D341Med (cell line): ENCODE measurements around the gene DACH1.
"Not testable (repeated sequence)": the region's sequence is repeated elsewhere in the genome, so short reads cannot be mapped to it uniquely, and the experiment has no call there.

Experiments
- DNase-seq: peaks from one replicate; pipeline ENCODE4 v3.0.0; 2012; ENCODE audit warnings: low spot score

Gene DACH1

DNA sequence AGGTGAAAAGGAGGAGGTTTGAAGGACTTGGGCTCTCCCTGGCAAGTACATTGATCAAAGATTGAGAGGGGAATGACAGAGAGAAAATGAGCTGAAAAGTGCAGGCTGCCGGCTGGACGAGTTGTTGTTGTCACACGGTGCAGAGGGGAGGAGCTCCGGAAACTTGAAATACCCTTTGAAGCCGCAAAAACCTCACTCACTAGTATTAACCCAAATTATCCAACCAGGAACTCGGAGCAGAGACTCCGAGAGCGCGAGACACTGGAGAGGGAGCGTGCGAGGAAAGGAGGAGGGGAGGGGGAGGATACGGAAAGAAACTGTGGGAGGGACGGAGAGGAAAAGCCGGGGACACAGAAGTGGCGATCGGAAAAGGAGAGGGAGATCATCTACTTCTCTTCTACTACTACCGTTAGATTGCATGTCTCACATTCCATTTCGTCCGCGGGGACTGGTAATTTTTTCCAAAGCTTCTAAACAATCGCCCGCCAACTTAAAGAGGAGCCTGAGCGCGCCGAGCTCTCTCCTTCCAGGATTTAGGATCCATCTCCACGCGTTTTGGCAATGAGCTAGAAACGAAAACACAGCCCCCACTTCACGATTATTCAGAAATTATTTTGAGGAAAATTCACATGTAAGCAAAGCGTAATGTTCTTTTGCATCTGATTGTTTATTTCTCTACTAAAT is at the start of gene DACH1:
Gene DACH1 (minus strand): TSS at position 74 of the 684 bp plus-strand sequence.
- peak; percentile 78 for DNase-seq

DNA sequence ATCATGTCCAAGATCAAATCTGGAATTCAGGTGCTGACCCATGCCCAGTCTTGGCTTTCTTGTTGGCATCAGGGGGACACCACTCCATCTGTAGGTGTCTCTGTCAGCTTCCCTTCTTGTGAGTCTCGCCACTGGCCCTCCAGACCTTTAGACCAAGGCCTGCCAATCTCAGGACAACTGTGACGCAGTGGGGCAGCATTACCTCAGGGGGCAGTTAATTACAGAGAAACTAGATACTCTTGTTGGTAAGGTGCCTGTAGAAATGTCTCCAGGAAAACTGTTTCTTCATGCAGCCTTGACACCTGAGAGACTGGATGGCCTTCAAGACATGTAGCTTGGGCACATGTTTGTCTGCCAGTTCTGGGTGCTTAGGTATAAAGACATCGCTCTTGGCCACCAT is 46.7 kb upstream of the DACH1 start:
- DNase-seq, result no peak

DNA sequence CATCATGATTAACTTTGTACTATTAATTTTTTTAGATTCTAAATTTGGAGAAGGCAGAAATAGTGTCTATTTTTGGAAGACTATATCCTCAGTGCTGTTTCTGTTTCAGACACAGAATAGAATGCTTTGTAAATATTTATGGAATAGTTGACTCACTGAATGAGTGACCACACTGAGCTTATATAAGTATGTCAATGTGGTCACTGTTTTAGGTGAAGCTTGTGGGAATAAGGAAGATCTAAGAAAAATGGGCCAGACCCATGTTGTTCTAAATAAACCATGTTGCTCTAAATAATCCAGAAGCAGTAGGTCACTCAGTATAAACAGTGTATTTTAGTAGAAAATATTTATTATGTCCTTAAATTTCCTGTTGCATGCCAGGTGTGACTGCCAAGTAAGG is 45.5 kb upstream of the DACH1 start:
- DNase-seq, result no peak

DNA sequence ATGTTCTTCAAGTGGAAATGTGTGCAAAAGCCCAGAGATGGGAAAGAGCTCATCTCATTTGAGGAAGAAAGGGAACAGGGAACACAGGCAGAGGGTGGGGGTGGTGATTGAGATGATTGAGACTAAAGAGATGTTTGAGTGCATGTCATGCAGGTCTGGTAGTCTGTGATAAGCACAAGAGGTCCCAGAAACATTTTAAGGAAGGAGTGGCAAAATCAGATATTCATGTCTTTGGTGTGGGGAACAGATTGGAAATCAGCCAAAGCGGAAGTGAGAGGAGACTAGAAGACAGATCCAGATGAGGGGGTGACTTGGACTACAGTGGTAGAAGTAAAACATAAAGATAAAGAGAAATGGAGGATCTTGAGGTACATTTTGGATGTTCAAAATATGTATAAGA is 39.4 kb upstream of the DACH1 start:
- DNase-seq, result no peak

DNA sequence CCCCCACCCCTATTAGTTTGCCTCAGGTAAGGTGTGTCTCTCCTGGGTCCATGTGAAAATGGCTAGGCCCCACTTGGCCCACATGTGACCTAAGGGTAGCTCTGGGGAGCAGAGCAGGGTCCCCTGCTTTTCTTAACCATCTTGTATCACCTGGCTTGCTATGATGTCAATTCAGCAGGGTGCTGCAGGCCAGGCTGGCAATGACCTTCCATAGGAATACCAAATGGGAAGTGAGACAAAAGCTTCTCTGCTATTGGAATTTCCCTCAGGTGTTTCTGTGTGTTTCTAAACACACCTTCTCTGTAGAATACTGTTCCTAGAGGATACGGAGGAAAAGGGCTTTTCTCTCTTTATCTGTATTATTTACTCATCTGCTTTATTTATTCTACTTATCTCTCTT is 35.7 kb upstream of the DACH1 start:
- no peak for DNase-seq

DNA sequence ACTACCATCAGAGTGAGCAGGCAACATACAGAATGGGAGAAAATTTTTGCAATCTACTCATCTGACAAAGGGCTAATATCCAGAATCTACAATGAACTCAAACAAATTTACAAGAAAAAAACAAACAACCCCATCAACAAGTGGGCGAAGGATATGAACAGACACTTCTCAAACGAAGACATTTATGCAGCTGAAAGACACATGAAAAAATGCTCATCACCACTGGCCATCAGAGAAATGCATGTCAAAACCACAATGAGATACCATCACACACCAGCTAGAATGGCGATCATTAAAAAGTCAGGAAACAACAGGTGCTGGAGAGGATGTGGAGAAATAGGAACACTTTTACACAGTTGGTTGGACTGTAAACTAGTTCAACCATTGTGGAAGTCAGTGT is 26.5 kb upstream of the DACH1 start:
- not testable (repeated sequence) for DNase-seq

DNA sequence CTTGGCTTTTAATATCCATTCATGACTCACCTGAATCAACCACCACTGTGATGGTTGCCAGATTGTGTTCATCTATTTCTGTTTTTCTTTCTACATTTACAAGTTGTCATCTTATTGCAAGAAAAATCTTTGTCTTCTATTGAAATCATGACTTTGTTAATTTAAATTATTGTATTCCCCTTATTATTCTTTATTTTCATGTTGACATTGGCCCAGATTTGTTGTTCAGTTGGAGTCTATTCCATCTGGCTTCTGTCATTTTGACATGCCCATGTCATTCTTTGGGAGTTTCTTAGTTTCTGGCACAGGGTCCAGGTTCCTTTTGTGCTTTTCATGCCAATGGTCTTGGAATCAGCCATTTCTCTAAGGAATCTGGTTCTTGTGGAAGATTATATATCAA is 19.9 kb upstream of the DACH1 start:
- no peak for DNase-seq

DNA sequence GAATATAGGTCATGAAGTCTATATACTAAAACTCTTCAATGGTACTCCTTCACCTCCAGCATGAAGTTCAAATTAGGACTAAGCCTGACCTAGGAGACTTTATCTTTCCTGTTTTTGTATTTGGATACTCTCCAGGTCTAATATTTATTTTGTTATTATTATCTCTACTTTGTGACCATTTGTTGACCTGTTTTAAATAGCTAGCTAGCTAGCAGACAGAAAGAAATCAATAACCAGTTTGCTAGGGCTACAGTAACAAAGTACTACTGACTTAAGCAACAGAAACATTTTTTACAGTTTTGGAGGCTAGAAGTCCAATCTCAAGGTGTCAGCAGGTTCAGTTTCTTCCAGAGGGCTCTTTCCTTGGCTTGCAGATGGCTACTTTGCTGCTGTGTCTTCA is 15.1 kb upstream of the DACH1 start:
- no peak for DNase-seq

DNA sequence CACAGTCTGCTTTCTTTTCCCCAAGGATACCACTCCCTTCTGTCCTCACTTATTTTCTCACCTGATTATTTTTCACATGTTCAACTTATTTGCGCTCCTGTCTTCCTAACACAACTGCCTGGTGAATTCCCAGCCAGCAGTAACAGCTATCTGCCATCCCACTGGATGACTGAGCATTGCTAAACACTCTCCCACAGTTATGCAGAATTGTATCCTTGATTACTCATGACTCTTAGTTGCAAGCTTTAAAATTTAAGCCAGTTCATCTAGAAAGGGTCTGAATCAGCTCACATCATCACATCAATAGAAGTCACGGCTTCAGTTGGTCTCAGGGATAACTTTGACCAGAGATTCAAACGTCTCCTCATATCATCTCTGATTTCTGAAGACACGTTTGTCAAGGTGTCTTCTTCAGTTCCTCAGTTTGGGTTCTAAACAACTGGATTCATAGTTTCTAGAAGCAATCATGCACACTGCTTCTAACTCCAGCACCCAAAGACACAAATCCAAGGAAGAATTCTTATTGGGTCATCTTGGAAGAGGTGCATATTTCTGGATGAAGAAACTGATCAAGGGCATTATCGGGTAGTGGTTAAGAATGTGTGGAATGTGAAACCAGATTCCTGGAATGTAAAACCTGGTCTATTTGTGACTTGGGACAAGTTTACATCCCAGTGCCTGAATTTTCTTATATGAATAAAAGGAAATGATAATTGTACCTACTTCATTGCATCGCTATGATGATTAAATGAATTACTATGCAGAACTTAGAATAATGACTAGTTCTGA is 13.9 kb upstream of the DACH1 start:
- DNase-seq, result peak; percentile 34

DNA sequence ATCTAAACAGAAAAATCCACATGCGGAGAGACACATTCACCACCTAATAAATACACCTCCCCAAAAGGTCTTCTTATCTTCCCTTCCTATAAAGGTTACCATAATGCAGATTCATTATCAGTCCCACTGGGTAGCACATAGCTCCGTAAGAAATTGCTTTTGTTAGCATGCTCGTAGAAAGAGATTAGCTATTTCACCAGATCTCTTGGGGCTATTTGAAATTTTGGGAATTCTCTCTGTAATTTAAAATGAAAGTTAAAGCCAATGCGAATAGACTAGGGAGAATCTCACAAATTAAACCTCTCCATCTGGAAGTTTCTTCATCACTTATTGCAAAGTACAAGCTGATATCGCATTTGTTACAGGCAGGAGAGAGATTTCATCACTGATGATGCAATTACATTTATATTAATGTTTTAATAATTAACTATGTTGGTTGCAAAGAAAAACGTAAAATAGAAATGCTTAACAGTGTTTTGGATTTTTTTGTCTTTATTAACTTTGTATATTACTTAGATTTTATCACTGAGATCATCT is 12.9 kb upstream of the DACH1 start:
- DNase-seq, result no peak

DNA sequence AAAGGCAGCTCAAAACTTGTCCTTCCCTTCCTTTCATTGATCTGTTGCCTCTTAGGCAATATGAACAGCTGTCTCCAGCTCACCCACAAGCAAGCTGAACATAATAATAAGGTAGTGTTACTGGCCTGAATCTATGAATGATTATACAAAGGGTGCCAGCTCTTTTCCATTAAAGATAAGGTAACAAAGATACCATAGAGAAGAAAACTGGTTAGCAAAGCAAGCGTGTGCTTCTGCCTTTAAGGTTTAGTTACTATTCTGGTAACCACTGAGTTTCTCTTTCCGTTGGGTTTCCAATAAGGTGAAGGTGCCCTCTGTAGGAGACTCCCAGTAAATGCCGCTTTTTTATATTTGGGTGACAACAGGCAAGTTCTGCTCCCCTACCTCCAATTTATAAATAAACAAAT is 12.1 kb upstream of the DACH1 start:
- peak; percentile 44 for DNase-seq

DNA sequence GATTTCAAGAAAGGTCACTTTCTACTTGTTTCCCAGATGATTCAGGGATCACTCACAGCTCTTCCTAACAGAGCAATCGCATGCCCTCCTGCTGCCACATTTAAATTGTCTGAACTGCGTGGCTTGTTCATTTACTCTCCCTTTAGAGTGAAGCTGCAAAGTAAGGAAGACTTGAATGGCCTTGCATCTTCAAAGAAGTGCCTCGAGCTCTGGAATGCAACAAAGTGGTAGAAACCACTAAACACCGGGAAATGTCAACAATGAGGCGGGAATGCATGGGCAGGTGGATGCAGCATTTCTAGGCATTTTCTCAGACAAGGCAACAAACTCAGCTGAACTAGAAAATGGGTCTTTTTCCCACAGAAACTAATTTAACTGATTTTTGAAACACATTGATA is 10.3 kb upstream of the DACH1 start:
- DNase-seq, result no peak

DNA sequence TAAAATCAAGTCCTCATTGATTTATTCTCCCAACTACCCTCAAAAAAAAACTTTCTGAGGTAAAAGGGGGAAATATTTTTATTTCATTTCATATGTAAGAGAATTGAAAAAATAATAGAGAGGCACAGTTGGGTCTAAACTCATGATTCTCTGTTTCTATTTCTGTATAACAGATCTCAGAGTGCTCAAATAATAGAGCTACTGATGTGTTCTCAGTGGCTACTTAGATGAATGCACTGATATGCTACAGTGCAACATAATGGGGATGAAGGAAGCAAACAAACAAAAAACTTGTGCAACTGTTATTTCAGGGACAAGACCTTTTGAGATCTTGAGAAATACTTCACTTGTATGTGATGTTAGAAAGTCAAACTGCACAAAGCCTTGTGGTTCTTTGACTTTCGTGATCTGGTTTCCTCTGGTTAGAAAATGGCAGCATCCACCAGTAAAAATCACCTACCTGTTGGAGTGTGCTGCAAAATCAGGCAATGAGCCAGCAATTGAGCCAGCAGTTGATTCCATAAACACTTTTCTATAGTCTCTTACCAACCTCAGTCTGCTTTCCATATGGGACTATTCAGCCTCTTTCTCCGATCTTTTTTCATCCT is 9.7 kb upstream of the DACH1 start:
- no peak for DNase-seq

DNA sequence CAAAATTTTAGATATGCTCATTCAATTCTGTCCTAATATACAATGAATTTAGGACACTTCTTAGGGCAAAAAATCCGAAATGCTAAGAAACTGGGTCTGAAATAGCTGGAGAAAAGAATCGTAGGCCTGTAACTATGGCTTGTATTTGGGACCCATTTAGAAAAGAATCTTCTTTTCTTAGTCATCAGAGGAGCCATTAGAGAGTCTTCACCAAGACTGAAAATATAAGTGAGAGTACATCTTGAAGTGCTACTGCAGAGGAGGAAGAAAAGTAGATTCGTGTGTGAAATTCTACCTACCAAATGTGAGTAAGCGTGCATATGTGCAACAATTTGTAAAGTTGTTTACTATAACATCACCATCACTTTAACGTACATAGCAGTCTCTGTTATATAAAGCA is 8.8 kb upstream of the DACH1 start:
- no peak for DNase-seq

DNA sequence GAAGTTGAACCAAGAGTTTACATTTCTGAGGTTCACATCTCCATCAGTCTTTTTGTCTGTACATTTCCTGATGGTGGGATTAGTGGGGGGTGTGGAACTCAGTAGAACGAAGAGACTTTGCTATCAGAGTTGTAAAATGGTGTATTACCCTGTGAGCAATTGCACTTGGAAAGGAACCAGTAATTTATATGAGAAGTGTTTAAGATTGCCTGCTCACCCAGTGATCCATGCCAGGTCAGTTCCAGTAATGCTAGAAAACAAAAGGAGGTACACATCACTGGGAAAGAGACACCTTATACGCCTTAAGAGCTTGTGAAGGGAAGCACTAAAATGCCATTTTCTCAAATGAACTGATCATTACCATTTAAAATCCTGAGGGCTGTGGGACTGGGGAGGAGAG is 7.5 kb upstream of the DACH1 start:
- DNase-seq, result no peak

DNA sequence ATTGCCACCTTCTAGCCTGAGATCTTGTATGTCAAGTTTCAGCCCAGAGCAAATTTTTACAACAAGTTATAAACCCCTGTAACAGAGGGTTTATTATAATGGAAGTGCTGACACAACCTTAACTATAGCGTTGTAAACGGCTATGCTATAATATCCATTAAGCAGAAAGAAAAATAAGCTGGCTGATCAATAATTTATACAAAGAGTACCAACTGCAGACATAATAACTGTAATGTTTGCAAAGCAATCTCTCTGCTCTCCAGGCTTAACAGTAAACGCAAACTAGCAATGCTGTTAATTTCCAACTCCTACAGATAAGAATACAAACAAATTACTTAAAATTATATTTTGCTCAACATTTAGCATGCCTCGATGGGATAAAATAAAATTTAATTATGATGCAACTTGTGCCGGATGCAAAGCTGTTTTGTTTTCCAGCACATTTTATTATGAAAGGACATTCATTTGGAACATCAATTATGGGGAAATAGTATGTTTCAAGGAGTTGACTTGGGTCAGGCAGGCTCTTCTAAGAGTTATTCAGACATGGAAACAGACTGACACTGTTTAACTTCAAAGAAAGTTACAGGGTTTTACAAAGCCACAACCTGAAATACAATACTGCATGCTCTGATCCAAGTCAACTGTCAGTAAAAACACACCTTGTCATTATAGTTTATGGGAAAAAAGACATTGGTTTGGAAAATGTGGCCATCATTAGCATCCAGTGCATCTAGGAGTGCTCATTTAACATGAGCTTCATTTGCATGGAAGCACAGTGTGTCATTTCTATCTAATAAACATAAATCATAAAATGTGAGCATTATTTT is 6.6 kb upstream of the DACH1 start:
- no peak for DNase-seq

DNA sequence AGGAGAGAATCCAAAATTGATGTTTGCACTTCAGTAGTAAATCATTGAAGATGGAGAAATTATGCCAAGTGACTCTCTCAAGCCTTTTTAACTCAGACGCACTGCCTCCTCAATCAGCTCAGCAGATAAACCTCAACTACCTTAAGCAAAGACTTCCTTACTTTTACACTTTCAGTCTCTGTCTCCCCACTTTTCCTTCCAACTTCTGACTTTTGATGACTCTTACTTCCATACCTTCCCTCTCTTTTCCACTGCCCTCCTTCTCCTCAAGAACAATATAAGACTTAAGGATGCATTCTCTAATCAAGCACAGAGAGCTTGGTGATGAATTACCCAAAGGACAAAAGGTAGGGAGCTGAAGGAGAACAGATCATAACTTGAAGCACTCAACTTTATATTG is 4.8 kb upstream of the DACH1 start:
- no peak for DNase-seq

DNA sequence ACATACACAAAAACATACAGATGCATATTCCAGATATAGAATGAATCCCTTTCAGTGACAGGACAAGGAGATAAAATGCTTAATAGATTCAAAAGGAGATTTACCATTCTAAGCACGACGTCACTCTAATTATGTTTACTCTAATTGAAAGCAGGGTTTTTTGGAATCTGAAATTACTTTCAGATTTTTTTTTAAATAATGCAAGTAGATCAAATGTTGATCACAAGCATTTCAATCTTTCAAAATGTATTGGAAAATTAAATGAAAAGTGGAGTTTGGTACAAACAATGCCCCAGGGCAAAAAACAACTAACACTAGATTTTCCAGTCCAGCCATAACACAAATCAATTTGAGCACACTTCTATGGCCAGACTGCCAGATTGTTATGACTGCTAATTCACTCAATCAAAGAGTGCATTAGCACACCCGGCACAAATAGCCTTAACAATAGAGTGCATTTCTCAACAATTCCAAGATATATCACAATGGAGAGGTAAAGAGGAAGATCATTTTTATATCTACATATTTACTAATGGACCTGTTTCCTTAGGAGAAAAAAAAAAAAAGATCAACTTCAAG is 4.3 kb upstream of the DACH1 start:
- DNase-seq, result no peak

DNA sequence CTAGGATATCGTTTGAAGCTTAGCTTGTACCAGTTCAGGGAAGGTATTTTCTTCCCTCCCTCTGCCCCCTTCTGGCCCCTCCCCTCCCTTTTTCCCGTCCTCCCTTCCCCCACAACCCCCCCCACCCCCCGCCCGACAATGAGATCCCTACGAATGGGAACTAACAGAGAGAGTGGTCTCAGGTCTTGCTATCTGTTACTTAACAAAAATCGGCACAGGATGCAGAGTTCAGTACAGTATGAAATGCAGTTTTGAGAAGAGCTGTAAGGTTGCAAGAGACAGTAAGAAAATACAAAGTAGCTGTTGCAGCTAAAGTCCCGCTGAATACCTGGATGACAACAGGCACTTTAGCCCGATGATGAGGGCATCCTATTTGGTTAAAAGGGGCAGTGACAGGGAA is 3.1 kb upstream of the DACH1 start:
- DNase-seq, result no peak

DNA sequence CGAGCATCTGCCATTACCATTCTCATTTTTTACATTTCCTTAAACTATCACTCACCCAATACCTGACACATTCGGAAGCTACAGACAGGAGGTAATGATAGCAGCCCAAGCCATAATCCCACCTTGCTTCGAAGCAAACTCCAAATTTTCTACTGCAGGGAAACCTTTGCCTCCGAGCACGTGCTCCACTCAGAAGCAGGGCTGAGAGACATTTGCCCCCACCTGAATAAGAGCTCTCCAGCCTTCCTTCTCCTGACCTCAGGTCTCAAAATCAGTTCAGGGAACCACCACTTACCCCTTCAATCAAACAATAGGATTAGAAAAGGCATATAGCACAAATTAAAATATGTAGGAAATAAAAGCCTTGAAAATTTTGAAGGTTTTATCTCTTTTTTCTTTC is 2.3 kb upstream of the DACH1 start:
- DNase-seq, result no peak

DNA sequence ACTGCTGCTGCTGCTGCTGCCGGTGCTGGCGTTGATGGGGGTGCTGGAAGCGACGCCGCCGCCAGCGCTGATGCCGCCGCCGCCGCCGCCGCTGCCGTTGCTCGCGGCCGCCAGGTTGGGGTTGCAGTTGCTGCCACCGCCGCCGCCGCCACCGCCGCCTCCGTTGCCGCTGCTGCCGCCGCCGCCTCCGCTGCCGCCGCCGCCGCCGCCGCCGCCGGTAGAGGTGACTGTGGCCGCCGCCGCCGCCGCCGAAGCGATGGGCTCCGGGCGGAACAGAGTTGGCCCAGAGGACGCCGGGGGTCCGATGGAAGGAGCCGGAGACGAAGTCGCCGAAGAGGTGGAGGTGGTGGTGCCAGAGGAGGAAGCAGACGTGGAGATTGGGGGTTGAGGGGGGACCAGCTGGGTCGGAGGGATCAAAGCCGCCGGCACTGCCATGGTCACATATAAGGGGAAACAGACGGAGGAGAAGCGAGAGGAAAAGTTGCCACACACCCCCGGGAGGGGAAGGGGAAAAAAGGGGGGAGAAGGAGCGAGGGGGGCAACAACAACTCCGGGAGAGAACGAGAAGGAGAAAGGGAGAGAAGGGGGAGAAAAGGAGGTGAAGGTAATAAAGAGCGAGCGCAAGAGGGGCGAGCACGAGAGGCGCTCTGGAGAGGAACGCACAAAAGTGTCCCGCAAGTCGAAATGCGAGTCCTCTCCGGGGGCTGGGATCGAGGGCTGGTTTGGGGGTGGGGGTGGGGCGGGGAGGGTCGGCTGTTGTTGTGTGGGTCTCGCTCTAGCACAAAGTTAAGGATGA is 471 bp downstream of the DACH1 start:
- peak; percentile 42 for DNase-seq
